GM12874 (cell line): ENCODE results near the gene RIMKLB.

ENCODE experiments used
- CTCF ChIP-seq: IDR thresholded peaks from 2 replicates; pipeline ENCODE4 v1.5.1; 2011; ENCODE audit warnings: low read depth, mild to moderate bottlenecking, control low read depth, low read length, moderate library complexity; ENCODE audit not compliant: insufficient read depth

RIMKLB gene

GRCh38 chr12:8819666-8819980 is 121.8 kb downstream of the RIMKLB start:
- TF ChIP-seq CTCF, result no peak

GRCh38 chr12:8821591-8821990 is 123.8 kb downstream of the RIMKLB start:
- TF ChIP-seq CTCF, result no peak

- no peak for TF ChIP-seq CTCF
These were observed 124.5 kb downstream of the RIMKLB start, which contains the start of gene A2ML1 for GRCh38 chr12:8822298-8822697. Gene A2ML1 (plus strand): TSS chr12:8822621. CDS start chr12:8822652, 31 bp downstream.

- peak; percentile 27; the same call in 1 of the 2 replicates for TF ChIP-seq CTCF
These were observed 125.9 kb downstream of the RIMKLB start for GRCh38 chr12:8823565-8824300.

GRCh38 chr12:8827551-8828256 is 129.9 kb downstream of the RIMKLB start:
- TF ChIP-seq CTCF, result no peak

GRCh38 chr12:8828257-8829124 is 130.7 kb downstream of the RIMKLB start:
- TF ChIP-seq CTCF, result no peak

GRCh38 chr12:8829125-8829518 is 131.3 kb downstream of the RIMKLB start:
- TF ChIP-seq CTCF, result no peak
